Ishikawa (cell line): ENCODE results near the gene VTI1A.

Source experiments
- CEBPB ChIP-seq: IDR thresholded peaks from 2 replicates; pipeline ENCODE4 v1.6.1; 2012
- EP300 ChIP-seq: IDR thresholded peaks from 2 replicates; pipeline ENCODE4 v1.6.1; 2012; ENCODE audit warnings: borderline replicate concordance
- RAD21 ChIP-seq: IDR thresholded peaks from 2 replicates; pipeline ENCODE4 v1.6.1; 2012; ENCODE audit warnings: low read depth
- TAF1 ChIP-seq: IDR thresholded peaks from 2 replicates; pipeline ENCODE4 v1.6.1; 2012; ENCODE audit warnings: low read depth, mild to moderate bottlenecking
- YY1 ChIP-seq: IDR thresholded peaks from 2 replicates; pipeline ENCODE4 v1.6.1; 2012; ENCODE audit warnings: low read depth
- TF ChIP-seq, protein P1 (sequence below): IDR thresholded peaks from 2 replicates; pipeline ENCODE4 v1.6.1; 2012; ENCODE audit warnings: low read depth, mild to moderate bottlenecking
- TF ChIP-seq, protein P2 (sequence below): IDR thresholded peaks from 2 replicates; pipeline ENCODE4 v1.6.1; 2012

DNA sequence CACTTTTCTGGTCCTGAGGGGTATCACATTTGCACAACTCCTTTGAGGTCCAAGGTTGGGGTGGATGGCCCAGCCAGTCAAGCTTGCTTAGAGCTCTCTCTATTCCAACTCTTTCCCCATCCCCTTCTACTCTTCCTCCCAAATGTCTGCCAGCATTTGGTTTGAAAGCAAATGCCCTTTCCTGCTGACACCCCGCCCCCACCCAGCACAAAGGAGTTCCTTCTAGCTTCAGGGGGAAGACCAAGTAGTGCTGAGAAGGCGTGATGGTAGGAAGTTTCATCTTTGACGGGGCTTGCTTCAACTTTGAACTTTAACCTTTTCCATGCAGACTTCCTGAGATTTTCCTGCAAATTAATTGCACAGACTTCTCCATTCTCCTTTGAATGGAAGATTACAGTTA, 365.6 kb downstream of the VTI1A start:
- TF ChIP-seq, protein P1, sequence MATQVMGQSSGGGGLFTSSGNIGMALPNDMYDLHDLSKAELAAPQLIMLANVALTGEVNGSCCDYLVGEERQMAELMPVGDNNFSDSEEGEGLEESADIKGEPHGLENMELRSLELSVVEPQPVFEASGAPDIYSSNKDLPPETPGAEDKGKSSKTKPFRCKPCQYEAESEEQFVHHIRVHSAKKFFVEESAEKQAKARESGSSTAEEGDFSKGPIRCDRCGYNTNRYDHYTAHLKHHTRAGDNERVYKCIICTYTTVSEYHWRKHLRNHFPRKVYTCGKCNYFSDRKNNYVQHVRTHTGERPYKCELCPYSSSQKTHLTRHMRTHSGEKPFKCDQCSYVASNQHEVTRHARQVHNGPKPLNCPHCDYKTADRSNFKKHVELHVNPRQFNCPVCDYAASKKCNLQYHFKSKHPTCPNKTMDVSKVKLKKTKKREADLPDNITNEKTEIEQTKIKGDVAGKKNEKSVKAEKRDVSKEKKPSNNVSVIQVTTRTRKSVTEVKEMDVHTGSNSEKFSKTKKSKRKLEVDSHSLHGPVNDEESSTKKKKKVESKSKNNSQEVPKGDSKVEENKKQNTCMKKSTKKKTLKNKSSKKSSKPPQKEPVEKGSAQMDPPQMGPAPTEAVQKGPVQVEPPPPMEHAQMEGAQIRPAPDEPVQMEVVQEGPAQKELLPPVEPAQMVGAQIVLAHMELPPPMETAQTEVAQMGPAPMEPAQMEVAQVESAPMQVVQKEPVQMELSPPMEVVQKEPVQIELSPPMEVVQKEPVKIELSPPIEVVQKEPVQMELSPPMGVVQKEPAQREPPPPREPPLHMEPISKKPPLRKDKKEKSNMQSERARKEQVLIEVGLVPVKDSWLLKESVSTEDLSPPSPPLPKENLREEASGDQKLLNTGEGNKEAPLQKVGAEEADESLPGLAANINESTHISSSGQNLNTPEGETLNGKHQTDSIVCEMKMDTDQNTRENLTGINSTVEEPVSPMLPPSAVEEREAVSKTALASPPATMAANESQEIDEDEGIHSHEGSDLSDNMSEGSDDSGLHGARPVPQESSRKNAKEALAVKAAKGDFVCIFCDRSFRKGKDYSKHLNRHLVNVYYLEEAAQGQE: no peak
- TF ChIP-seq TAF1 (no peak), RAD21 (no peak), YY1 (no peak), EP300 (no peak), CEBPB (no peak)
- TF ChIP-seq, protein P2, sequence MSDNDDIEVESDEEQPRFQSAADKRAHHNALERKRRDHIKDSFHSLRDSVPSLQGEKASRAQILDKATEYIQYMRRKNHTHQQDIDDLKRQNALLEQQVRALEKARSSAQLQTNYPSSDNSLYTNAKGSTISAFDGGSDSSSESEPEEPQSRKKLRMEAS: no peak
